A549 (cell line): ENCODE results near the gene CCDC30.

Experiments used
- CTCF ChIP-seq: fragments of >200 bp; sonication (Bioruptor Twin); formaldehyde crosslinking; IDR thresholded peaks from 3 replicates; pipeline ENCODE4 v1.5.1; 2016
- RAD21 ChIP-seq, 2 experiments: fragments of >200 bp in 1 of 2; sonication (Bioruptor Twin) in 1 of 2; formaldehyde crosslinking in 1 of 2; IDR thresholded peaks in 1 of 2; conservative IDR thresholded peaks in 1 of 2; 2 replicates in 1 of 2; 3 replicates in 1 of 2; pipeline ENCODE4 v1.6.1; 2012 to 2018; ENCODE audit warnings: inconsistent platforms in 1 of 2
- REST ChIP-seq: fragments of 200-600 bp; sonication (generic); IDR thresholded peaks from 2 replicates; pipeline ENCODE4 v1.6.1; 2016; ENCODE audit warnings: antibody characterized with exemption, mild to moderate bottlenecking, moderate library complexity

GRCh38 chr1:42703888-42704464 is 240.9 kb downstream of the CCDC30 start:
- TF ChIP-seq RAD21 (conservative IDR thresholded peaks at IDR 0.05 in 1 of 2, IDR thresholded peaks at IDR 0.05 in 1 of 2) (no peak), REST (no peak), CTCF (no peak)
